HG02610 (cell line): Measurements from ENCODE around the gene SLC41A1.
"Not testable (repeated sequence)": the region's sequence is repeated elsewhere in the genome, so short reads cannot be mapped to it uniquely, and the experiment has no call there.

Source experiments
- ATAC-seq: cut with Tn5 transposase; IDR thresholded peaks from one replicate; pipeline ENCODE4 v1.9.1; 2021; ENCODE audit warnings: mild to moderate bottlenecking, moderate library complexity; ENCODE audit not compliant: unreplicated experiment

Gene SLC41A1

DNA sequence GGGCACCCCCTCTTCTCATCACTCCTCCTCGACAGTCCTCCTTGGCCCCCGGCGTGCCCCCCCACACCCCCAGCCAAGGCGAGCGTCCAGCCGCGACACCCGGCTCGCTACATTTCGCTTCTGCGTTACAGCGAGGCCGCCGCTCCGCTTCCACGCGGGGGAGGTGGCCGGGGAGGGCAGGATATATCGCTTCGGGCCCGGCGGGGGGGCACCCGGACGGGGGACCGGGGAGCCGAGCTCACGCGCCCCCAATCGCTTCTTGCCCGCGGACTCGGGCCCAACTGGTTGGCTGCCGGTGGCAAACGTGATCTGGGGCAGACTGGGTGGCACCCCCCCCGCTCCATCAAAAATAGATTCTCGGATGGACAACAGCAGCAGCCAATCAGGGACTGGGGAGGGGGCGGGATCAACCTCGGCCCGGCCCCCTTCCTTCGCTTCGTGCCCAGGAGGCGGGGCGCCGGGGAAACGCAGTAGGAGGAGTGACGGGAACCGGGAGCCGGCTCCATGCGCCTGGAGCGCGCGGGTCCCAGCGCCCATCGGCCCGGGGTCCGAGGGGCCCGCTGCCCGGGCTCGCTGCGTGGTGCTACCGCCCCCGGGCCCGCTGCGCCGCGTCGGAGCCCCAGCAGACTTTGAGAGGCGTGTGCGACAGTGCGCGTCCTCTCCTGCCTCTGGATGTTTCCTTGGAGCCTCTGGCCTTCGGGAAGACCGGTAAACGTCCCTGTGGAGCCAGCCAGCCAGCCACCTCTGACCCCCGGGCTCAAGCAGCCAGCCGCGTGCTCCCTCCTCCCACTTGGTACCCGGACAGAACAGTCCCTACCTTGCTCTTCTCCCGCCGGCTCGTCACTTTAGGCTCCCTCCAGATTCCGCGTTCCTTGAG is at the start of gene SLC41A1:
SLC41A1 (minus strand) TSS at position 321 of the 877 bp plus-strand sequence. CDS start 2,757 bp downstream, outside the sequence.
- ATAC-seq = no peak

DNA sequence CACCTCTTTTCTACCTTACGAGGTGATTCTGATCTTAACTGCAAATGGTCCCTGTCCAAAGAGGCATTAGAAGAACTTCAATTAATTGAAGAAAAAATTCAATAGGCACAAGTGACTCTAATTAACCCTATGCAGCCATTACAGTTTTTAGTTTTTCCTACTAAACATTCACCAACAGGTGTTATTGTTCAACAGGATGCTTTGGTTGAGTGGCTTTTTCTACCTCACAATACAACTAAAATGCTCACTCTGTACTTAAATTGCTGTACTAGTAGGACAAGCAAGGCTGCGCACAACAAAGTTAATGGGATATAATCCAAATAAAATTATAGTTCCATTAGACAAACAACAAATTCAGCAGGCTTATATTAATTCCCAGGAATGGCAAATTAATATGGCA is 48.5 kb upstream of the SLC41A1 start:
- no peak for ATAC-seq

- no peak for ATAC-seq
Measured at GRCh38 chr1:205858141-205858961, 45.4 kb upstream of the SLC41A1 start.

DNA sequence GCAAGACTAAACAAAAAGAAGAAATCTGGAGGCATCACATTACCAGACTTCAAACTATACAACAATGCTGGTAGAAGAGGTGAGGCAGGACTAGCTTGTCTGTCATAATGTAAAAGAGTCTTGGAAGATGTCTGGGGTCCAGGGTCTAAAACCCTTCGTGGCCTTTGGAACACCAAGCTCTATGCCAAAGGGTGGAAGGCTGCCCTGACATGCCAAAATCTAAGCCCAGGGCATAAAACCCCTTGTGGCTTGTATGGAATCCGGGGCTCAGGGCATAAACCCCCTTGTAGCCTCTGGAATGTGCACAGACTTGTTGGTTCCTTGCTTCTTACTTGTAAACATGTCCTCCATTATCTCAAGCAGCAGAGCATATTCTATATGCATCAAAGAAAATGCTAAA is 44.5 kb upstream of the SLC41A1 start:
- not testable (repeated sequence) for ATAC-seq

DNA sequence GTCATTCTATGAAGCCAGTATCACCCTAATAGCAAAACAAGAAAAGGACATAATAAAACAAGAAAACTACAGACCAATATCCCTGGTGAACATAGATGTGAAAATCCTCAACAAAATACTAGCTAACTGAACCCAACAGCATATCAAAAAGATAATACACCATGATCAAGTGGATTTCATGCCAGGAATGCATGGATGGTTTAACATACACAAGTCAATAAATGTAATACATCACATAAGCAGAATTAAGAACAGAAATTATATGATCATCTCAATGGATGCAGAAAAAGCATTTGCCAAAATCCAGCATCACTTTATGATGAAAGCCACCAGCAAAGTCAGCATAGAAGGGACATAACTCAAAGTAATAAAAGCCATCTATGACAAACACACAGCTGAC is 43.4 kb upstream of the SLC41A1 start:
- ATAC-seq = no peak

DNA sequence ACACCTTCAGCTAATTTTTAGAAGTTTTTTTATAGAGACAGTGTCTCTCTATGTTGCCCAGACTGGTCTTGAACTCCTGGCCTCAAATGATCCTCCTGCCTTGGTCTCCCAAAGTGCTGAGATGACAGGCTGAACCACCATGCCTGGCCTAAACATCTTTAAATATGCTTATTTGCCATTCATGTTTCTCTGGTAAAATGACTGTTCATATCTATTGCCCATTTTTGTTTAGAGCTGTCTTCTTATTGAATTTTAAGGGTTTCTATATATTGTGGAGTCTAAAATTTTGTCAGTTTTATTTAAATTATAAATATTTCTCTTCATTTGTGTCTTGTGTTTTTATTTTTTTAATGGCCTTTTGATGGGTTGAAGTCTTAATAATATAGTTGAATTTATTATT is 40.0 kb upstream of the SLC41A1 start:
- ATAC-seq = no peak

- no peak for ATAC-seq
Measured at GRCh38 chr1:205851993-205852392, 39.0 kb upstream of the SLC41A1 start.

- ATAC-seq = no peak
Measured at GRCh38 chr1:205849619-205850355, 36.8 kb upstream of the SLC41A1 start, which contains the start of gene PM20D1. PM20D1 (minus strand) TSS chr1:205850132; CDS start chr1:205850072, 60 bp downstream.

DNA sequence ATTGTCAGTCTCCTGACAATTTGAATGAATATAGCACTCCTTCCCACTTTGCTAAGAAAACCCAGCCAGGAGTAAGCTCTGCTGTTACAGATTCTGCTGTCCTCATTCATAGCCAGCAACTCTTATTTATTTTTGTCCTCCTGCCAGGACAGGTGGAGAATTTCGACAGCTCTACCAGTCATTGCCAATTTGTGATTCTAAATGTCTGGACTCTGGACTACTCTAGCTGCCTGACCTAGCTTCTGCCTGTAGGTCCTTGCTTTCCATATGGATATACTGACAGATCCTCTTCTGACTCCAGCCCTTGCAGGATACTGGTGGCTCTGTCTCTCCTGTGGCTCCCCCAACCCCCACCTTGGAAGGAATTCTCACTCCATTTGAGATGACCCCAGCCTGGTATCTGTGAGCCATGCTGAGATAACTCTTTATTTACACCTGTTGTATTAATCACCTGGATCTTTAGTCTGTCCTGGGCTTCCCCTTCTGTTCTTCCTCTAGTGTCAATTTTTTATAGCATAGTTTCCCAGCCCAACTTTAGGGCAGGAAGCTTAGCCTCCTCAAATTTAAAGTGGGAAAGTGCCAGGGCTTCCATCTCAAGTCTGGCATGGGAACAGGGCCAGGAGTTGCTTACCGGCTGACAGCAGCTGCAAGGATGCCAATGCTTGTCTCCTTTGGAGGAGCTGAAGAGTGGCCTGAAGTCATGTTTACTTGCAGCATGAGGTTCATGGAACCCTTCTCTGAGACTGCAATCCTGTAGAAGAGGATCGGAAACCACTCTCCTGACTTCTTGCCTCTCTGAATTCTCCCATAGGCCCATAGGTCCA is 30.2 kb upstream of the SLC41A1 start:
- ATAC-seq = no peak

DNA sequence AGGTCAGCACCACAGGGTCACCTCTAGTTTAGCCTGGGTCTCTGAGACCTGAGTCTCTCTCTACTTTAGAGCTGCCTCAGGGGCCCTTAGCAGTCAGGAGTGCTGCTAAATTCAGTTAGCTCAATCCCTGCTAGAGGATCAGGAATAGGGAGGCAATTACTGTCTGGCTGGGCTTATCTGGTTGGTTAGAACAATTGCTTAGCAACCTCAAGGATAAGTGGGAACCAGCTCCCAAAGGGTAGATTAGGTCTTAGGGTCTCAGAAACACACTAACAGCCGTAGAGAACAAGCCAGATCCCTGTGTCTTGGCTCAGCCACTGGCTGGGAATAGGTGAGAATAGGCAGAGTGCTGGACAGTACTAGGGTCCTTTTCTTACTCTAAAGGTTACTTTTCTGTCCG is 29.2 kb upstream of the SLC41A1 start:
- no peak for ATAC-seq

DNA sequence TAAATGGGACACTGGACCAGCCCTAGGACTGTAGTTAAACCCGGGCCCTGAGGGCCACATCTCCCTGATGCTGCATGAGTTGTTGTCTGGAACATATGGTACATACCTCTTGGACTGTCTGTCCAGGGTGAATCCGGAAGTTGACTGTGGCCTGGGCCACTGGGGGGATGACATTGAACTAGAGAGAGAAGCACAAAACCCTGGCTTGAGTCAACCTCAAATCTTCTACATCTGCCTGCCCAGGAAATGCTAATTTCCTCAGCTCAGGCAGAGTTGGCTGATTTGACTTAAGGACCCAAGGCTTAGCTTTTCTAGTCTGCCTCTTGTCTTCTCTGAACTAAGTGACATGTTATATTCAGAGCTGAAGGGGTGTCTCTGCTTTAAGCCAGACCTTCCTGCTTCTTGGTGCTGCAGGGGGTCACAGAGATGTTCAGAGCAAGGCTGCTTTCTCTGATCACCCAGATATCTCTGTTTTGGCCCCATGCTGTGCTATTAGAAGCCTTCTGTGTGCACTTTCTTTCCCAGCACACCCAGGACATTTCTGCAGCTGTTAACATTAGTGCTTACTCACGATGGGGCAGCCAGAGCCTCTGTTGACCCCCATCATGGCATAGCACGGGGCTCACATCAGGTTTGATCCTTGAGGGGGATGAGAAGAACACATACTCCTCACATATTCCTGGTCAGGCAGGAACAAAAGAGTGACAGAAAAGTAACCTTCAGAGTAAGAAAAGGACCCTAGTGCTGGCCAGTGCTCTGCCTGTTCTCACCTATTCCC is 27.3 kb upstream of the SLC41A1 start:
- no peak for ATAC-seq

- no peak for ATAC-seq
Measured at GRCh38 chr1:205837382-205837970, 24.5 kb upstream of the SLC41A1 start.

- ATAC-seq = no peak
Measured at GRCh38 chr1:205834751-205835150, 21.8 kb upstream of the SLC41A1 start.

DNA sequence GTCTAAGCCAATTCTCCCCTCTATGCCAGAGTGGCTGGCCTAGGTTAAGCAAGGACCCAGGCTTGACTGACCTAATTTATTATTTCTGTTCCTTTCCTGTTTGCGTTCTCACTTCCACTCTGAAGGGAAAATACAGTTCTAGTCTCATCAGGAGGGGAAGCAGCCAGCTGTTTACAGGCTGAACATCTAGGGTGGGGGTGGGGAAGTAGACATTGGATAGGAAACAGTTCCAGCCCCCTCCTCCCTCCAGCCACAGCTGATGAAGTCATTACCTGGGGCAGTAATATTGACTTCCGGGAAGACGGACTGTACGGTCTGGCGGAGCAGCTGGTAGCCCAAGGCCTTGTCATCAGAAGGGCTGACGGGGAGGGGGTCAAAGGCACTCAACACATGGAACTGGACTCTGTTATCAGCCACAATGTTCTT is 19.3 kb upstream of the SLC41A1 start:
- ATAC-seq = no peak

- no peak for ATAC-seq
Measured at GRCh38 chr1:205827623-205828022, 14.6 kb upstream of the SLC41A1 start.

GRCh38 chr1:205826995-205827394 is 14.0 kb upstream of the SLC41A1 start:
- no peak for ATAC-seq

GRCh38 chr1:205826016-205826806 is 13.2 kb upstream of the SLC41A1 start:
- peak; percentile 39 for ATAC-seq

DNA sequence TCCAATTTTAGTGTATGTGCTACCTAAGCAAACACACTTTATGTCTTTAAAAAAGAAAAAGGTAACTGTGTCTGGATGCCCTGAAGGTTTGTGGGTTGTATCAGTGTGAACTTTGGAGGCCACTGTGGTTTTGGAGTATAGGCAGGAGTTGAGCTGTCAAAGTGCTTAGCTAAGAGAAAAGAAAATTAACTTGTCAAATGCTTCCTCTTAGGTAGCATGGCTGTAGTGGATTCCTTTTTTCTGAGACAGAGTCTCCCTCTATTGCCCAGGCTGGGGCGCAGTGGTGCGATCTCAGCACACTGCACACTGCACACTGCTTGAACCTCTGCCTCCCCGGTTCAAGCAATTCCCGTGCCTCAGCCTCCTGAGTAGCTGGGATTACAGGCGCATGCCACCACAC is 11.2 kb upstream of the SLC41A1 start:
- ATAC-seq = no peak
